Loucy (cell line): Measurements from ENCODE around the gene STRADA.

Source experiments
- H2AFZ ChIP-seq: fragments of 200-600 bp; sonication (generic); 2 replicates; pipeline ENCODE4 v1.6.0; 2016; ENCODE audit warnings: antibody characterized with exemption, mild to moderate bottlenecking, low read length, moderate library complexity
- H3F3A ChIP-seq: fragments of 200-600 bp; 2 replicates; pipeline ENCODE4 v1.6.0; 2016; ENCODE audit warnings: antibody characterized with exemption, low read depth, mild to moderate bottlenecking
- H3K27me3 ChIP-seq: fragments of 200-600 bp; sonication (generic); 2 replicates; pipeline ENCODE4 v1.6.1; 2014; ENCODE audit warnings: low read length, mild to moderate bottlenecking; ENCODE audit not compliant: insufficient read depth, poor library complexity, severe bottlenecking
- H3K36me3 ChIP-seq: fragments of 200-600 bp; sonication (generic); 2 replicates; pipeline ENCODE4 v1.6.1; 2016; ENCODE audit warnings: low read length; ENCODE audit not compliant: insufficient read depth
- H3K4me1 ChIP-seq: fragments of 200-600 bp; sonication (generic); 2 replicates; pipeline ENCODE4 v1.5.1; 2014; ENCODE audit warnings: low read length, mild to moderate bottlenecking; ENCODE audit not compliant: insufficient read depth, poor library complexity, severe bottlenecking
- H3K4me2 ChIP-seq: fragments of 200-600 bp; sonication (generic); 2 replicates; pipeline ENCODE4 v1.6.0; 2014; ENCODE audit warnings: antibody characterized with exemption, low read length, low read depth, mild to moderate bottlenecking; ENCODE audit not compliant: poor library complexity, severe bottlenecking
- H3K4me3 ChIP-seq: fragments of 200-600 bp; sonication (generic); 2 replicates; pipeline ENCODE4 v1.5.1; 2014; ENCODE audit warnings: low read length, mild to moderate bottlenecking, mixed read lengths; ENCODE audit not compliant: poor library complexity, severe bottlenecking
- H3K79me2 ChIP-seq: fragments of 200-600 bp; sonication (generic); 2 replicates; pipeline ENCODE4 v1.6.1; 2014; ENCODE audit warnings: low read length; ENCODE audit not compliant: insufficient read depth
- H3K9ac ChIP-seq: fragments of 200-600 bp; sonication (generic); 2 replicates; pipeline ENCODE4 v1.6.0; 2014; ENCODE audit warnings: mild to moderate bottlenecking, low read depth, low read length, moderate library complexity; ENCODE audit not compliant: poor library complexity, severe bottlenecking
- H3K9me2 ChIP-seq: fragments of 200-600 bp; sonication (generic); replicated peaks from 2 replicates; pipeline ENCODE4 v1.6.1; 2016; ENCODE audit warnings: low read depth, low read length, mixed read lengths
- H3K9me3 ChIP-seq: fragments of 200-600 bp; sonication (generic); 2 replicates; pipeline ENCODE4 v1.6.1; 2014; ENCODE audit warnings: mild to moderate bottlenecking, antibody characterized with exemption, low read length, low read depth; ENCODE audit not compliant: insufficient read depth
- H4K20me1 ChIP-seq: fragments of 200-600 bp; sonication (generic); 2 replicates; pipeline ENCODE4 v1.6.0; 2014; ENCODE audit warnings: antibody characterized with exemption, low read length, mild to moderate bottlenecking; ENCODE audit not compliant: insufficient read depth, poor library complexity, severe bottlenecking
- CTCF ChIP-seq: fragments of 200-600 bp; sonication (generic); conservative IDR thresholded peaks from 2 replicates; pipeline ENCODE4 v1.5.1; 2014; ENCODE audit warnings: mild to moderate bottlenecking, antibody characterized with exemption, low read length
- EZH2phosphoT487 ChIP-seq: fragments of 200-600 bp; IDR thresholded peaks from 2 replicates; pipeline ENCODE4 v1.6.1; 2018; ENCODE audit warnings: antibody characterized with exemption, mild to moderate bottlenecking, moderate library complexity, borderline replicate concordance

STRADA gene

DNA sequence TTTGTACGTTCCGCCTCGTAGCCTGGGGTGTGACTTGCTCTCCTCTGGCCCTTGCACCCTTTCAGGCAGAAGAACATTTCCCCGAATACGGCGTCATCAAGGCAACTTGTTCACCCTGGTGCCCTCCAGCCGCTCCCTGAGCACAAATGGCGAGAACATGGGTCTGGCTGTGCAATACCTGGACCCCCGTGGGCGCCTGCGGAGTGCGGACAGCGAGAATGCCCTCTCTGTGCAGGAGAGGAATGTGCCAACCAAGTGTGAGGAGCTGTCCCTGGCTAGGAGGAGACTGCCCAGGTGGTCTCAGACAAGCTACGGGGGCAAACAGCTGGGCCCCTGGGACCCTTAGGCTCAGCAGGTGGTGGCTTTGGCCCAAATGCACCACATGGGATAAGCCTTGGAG, 52.1 kb downstream of the STRADA start:
- H3K4me3 ChIP-seq: no peak overlapping the region
- H3K4me2 ChIP-seq: no peak overlapping the region
- H3K4me1 ChIP-seq: no peaks in the 10 kb centered on the region
- H2AFZ ChIP-seq: no peak overlapping the region
- no peaks in the 10 kb centered on the region for H3K9me3 ChIP-seq
- H3K27me3 ChIP-seq: no peaks in the 10 kb centered on the region
- H3K79me2 ChIP-seq: no peaks in the 10 kb centered on the region
- H3K9me2 ChIP-seq: no peaks in the 10 kb centered on the region
- H4K20me1 ChIP-seq: no peaks in the 10 kb centered on the region
- H3K36me3 ChIP-seq: peaks cover 84% of the 10 kb centered on the region; the same call in 1 of the 2 replicates
- no peak overlapping the region for H3K9ac ChIP-seq
- no peaks in the 10 kb centered on the region for H3F3A ChIP-seq
- no peak for TF ChIP-seq CTCF
- TF ChIP-seq EZH2phosphoT487: no peak

DNA sequence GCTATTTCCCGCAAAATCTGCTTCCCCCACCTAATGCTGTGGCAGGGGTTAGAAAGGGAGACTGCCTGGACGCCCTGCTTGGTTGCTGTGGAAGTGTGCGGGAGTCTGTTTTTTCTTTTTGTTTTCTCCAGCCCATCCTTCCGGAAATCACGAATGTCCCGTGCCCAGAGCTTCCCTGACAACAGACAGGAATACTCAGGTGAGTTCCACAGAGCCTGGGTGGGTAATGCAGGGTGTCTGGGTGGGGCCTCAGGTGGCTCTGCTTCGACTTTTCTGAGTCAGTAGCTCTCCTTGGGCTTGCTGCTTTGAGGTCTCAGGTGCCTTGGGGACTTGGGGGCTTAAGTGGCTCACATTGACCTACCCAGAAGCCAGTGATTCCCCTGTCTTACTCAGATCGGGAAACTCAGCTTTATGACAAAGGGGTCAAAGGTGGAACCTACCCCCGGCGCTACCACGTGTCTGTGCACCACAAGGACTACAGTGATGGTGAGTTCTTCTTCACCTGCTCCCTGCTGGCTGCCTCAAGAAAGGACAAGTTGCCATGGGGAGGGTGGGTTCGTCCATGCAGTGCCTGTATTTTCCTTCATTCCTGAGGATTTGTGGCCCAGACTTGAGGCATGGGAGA, 53.1 kb downstream of the STRADA start:
- H3K79me2 ChIP-seq: no peaks in the 10 kb centered on the region
- H3K4me1 ChIP-seq: no peaks in the 10 kb centered on the region
- no peak for TF ChIP-seq CTCF
- H3K4me3 ChIP-seq: no peak overlapping the region
- H3K9me3 ChIP-seq: no peaks in the 10 kb centered on the region
- H3K36me3 ChIP-seq: peaks cover 82% of the 10 kb centered on the region; the same call in 1 of the 2 replicates
- H3K27me3 ChIP-seq: no peaks in the 10 kb centered on the region
- no peaks in the 10 kb centered on the region for H3F3A ChIP-seq
- H3K9me2 ChIP-seq: no peaks in the 10 kb centered on the region
- H2AFZ ChIP-seq: no peak overlapping the region
- no peaks in the 10 kb centered on the region for H4K20me1 ChIP-seq
- no peak overlapping the region for H3K9ac ChIP-seq
- no peak overlapping the region for H3K4me2 ChIP-seq

- no peaks in the 10 kb centered on the region for H3K9me2 ChIP-seq
- H3K36me3 ChIP-seq: peaks cover 80% of the 10 kb centered on the region; the same call in 1 of the 2 replicates
These were observed 55.4 kb downstream of the STRADA start for GRCh38 chr17:63686138-63686685.

More at GRCh38 chr17:63686138-63686685, 55.4 kb downstream of the STRADA start:
- Histone ChIP-seq H3K4me3 (no peak overlapping the region), H3K9me3 (no peaks in the 10 kb centered on the region), H3F3A (no peaks in the 10 kb centered on the region), H3K9ac (no peak overlapping the region), H3K4me1 (no peaks in the 10 kb centered on the region), H2AFZ (no peak overlapping the region), H3K27me3 (no peaks in the 10 kb centered on the region), H4K20me1 (no peaks in the 10 kb centered on the region), H3K4me2 (no peak overlapping the region), H3K79me2 (no peaks in the 10 kb centered on the region)
- TF ChIP-seq EZH2phosphoT487: no peak
- no peak for TF ChIP-seq CTCF
